ENCODE data around the gene INSIG1.

DNA sequence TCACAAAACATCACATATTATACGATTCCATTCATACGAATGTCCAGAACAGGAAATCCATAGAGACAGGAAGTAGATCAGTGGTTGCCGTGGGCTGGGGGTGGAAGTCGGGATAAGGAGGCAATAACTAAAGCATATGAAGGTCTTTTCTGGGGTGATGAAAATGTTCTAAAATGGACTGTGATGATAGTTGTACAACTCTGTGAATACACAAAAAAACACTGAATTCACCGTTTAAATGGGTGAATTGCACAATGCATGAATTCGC, 3.2 kb upstream of the INSIG1 start:
- TF ChIP-seq, protein P1, sequence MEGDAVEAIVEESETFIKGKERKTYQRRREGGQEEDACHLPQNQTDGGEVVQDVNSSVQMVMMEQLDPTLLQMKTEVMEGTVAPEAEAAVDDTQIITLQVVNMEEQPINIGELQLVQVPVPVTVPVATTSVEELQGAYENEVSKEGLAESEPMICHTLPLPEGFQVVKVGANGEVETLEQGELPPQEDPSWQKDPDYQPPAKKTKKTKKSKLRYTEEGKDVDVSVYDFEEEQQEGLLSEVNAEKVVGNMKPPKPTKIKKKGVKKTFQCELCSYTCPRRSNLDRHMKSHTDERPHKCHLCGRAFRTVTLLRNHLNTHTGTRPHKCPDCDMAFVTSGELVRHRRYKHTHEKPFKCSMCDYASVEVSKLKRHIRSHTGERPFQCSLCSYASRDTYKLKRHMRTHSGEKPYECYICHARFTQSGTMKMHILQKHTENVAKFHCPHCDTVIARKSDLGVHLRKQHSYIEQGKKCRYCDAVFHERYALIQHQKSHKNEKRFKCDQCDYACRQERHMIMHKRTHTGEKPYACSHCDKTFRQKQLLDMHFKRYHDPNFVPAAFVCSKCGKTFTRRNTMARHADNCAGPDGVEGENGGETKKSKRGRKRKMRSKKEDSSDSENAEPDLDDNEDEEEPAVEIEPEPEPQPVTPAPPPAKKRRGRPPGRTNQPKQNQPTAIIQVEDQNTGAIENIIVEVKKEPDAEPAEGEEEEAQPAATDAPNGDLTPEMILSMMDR (IDR thresholded peaks at IDR 0.05; ENCODE audit: low read length), result no peak
- TF ChIP-seq EZH2 (optimal IDR thresholded peaks at IDR 0.05; ENCODE audit: low read depth, low read length) (no peak), EZH2phosphoT487 (IDR thresholded peaks at IDR 0.05; ENCODE audit: low read length) (no peak)
